Bronchial epithelial cell (primary cell): ENCODE measurements around the gene SRXN1. TPM values are rescaled to one million over a fixed set of nuclear protein-coding genes. Genes with fewer than 3 reads are reported as not detected.
A peak's percentile ranks its signal among the peaks of the same experiment; 100 is the strongest.

Experiments used
- DNase-seq: peaks from one replicate; pipeline ENCODE4 v3.0.0-alpha.2; 2010; ENCODE audit warnings: low read depth
- FAIRE-seq: peaks from 2 replicates; lab custom pipeline; 2011; peaks lifted over from hg19 to GRCh38; lab: Jason Lieb, UNC
- H3K27me3 ChIP-seq: 2 replicates; pipeline ENCODE4 v1.5.1; 2011; ENCODE audit warnings: low read length; ENCODE audit not compliant: control insufficient read depth, insufficient read depth
- H3K36me3 ChIP-seq: 2 replicates; pipeline ENCODE4 v1.5.1; 2011; ENCODE audit warnings: low read length; ENCODE audit not compliant: control insufficient read depth, insufficient read depth
- H3K4me3 ChIP-seq: 2 replicates; pipeline ENCODE4 v1.5.1; 2011; ENCODE audit warnings: mild to moderate bottlenecking, low read depth, low read length, control low read depth
- CTCF ChIP-seq: IDR thresholded peaks from 2 replicates; pipeline ENCODE4 v1.5.1; 2011; ENCODE audit warnings: mild to moderate bottlenecking, moderate library complexity, low read length, control low read depth, inconsistent platforms; ENCODE audit not compliant: insufficient read depth, severe bottlenecking
- total RNA-seq: library from RNA; depleted of rRNA; stranded (reverse); fragments of >200 nt; gene quantifications from 2 replicates; pipeline ENCODE4 v1.2.1, GENCODE V29; 2014

The SRXN1 gene
- total RNA-seq, 1 donor from 2014 or later = 146 TPM

GRCh38 chr20:651713-652614 is 1.0 kb downstream of the SRXN1 start:
- DNase-seq = no peak
- FAIRE-seq = no peak
- Histone ChIP-seq H3K27me3 (no peaks in the 10 kb centered on the region), H3K36me3 (peaks cover 35% of the 10 kb centered on the region), H3K4me3 (peak overlapping the region; percentile 88)
- no peak for TF ChIP-seq CTCF

- TF ChIP-seq CTCF = no peak
- Histone ChIP-seq H3K27me3 (no peaks in the 10 kb centered on the region), H3K4me3 (no peak overlapping the region), H3K36me3 (peaks cover 36% of the 10 kb centered on the region)
- DNase-seq (no peak), FAIRE-seq (no peak)
Observed at GRCh38 chr20:650954-651353, 2.0 kb downstream of the SRXN1 start.

GRCh38 chr20:650281-650680 is 2.7 kb downstream of the SRXN1 start:
- H3K27me3 ChIP-seq = no peaks in the 10 kb centered on the region
- H3K4me3 ChIP-seq = no peak overlapping the region
- DNase-seq = no peak
- H3K36me3 ChIP-seq = peaks cover 36% of the 10 kb centered on the region
- no peak for FAIRE-seq
- no peak for TF ChIP-seq CTCF

- Histone ChIP-seq H3K4me3 (no peak overlapping the region), H3K27me3 (peaks cover 2% of the 10 kb centered on the region), H3K36me3 (peaks cover 36% of the 10 kb centered on the region)
- FAIRE-seq = no peak
- no peak for DNase-seq
- TF ChIP-seq CTCF = no peak
Observed at GRCh38 chr20:647479-648019, 5.5 kb downstream of the SRXN1 start.

GRCh38 chr20:646868-647233 is 6.1 kb downstream of the SRXN1 start:
- DNase-seq (no peak), FAIRE-seq (no peak)
- H3K4me3 ChIP-seq = no peak overlapping the region
- peaks cover 36% of the 10 kb centered on the region for H3K36me3 ChIP-seq
- no peak for TF ChIP-seq CTCF
- H3K27me3 ChIP-seq = peaks cover 2% of the 10 kb centered on the region
